Adrenal gland (tissue), 5 donors: ENCODE results near the gene LINGO4.

Source experiments
- POLR2A ChIP-seq, 2 donors: fragments of 450-650 bp; IDR thresholded peaks; one replicate each; pipeline ENCODE4 v1.6.1; 2017; ENCODE audit warnings: antibody characterized with exemption in 2 of 2, mild to moderate bottlenecking in 2 of 2, moderate library complexity in 1 of 2
- TF ChIP-seq, protein P1 (sequence below), 6 experiments: fragments of 450-650 bp in 4 of 6; fragments of 200-600 bp in 2 of 6; sonication (generic) in 1 of 6; IDR thresholded peaks; 1 replicate in 5 of 6; 2 replicates in 1 of 6; pipeline versions ENCODE4 v1.5.1 to v1.8.0; 2016 to 2021; ENCODE audit warnings: antibody characterized with exemption in 6 of 6, mild to moderate bottlenecking in 2 of 6, moderate library complexity in 1 of 6
- donor health status: DM: no; HTN: no; CAD: no.

- TF ChIP-seq, protein P1, sequence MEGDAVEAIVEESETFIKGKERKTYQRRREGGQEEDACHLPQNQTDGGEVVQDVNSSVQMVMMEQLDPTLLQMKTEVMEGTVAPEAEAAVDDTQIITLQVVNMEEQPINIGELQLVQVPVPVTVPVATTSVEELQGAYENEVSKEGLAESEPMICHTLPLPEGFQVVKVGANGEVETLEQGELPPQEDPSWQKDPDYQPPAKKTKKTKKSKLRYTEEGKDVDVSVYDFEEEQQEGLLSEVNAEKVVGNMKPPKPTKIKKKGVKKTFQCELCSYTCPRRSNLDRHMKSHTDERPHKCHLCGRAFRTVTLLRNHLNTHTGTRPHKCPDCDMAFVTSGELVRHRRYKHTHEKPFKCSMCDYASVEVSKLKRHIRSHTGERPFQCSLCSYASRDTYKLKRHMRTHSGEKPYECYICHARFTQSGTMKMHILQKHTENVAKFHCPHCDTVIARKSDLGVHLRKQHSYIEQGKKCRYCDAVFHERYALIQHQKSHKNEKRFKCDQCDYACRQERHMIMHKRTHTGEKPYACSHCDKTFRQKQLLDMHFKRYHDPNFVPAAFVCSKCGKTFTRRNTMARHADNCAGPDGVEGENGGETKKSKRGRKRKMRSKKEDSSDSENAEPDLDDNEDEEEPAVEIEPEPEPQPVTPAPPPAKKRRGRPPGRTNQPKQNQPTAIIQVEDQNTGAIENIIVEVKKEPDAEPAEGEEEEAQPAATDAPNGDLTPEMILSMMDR (IDR thresholded peaks at IDR 0.05) = no peak
- TF ChIP-seq POLR2A (IDR thresholded peaks at IDR 0.05) = no peak
Observed at GRCh38 chr1:151782741-151783140, 22.5 kb downstream of the LINGO4 start.
